Measurements from ENCODE around the gene PLCB2. TPM values are rescaled to one million over a fixed set of nuclear protein-coding genes. Genes with fewer than 3 reads are reported as not detected.

The PLCB2 gene
- total RNA-seq, 2 donors from 2014 or later = 5.7 to 9.5 TPM

DNA sequence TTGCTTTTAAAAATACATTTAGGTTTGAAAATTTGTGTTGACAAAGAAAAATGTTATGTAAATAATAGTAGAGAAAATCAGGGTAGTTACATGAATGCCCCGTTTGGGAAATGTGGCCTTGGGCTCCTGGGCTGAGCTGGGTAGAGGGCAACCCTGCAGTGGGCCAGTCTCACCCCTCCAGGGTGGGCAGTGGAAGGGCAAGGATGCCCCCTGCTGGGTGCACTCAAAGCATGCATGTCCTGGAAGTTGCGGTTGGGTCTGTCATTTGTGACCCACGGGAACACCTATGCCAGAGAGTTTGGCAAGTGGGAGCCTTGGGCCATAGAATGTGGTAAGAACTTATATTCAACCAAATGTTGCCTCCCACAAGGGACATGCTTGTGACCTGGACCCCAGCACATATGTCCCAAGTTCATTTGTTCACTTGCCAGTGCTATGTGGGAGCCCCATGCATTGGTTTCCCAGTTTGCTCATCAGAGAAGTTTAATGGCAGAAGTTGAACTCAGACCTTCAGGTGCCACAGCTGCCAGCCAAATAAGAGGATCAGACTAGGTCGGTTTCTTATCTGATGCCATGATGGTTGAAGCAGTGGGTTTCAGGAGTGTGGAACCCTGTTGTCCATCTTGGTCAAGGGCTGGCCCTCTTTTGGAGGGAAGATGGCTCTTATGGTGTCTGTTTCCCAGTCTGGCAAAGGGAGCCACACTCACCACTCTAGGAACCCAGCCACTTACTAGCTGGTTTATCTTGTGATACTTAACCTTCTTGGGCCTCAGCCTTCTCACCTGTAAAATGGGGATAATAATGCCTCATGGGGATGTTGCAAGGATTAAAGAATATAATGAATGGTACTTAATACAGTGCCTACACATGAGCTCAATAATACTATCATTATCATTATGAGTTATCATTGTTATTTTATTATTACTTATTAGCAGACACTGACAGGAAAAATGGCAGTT lies 2.5 kb upstream of the PLCB2 start:
- Histone ChIP-seq H3K9me3 (no peaks in the 10 kb centered on the region), H3K27me3 (no peaks in the 10 kb centered on the region), H3K36me3 (no peaks in the 10 kb centered on the region), H3K27ac (no peak overlapping the region), H3K9ac (ENCODE audit: low read depth in 2 of 2, low read length in 2 of 2) (no peak overlapping the region), H3K4me3 (no peak overlapping the region), H3K4me1 (no peaks in the 10 kb centered on the region)
- intact Hi-C loops (cut with DNase I) = loop anchor here (5.0 kb wide), 1 partner anchor 33 kb away; no protein-coding TSS in a partner anchor
- DNase-seq = peak; percentile 64
- TF ChIP-seq, protein P1, sequence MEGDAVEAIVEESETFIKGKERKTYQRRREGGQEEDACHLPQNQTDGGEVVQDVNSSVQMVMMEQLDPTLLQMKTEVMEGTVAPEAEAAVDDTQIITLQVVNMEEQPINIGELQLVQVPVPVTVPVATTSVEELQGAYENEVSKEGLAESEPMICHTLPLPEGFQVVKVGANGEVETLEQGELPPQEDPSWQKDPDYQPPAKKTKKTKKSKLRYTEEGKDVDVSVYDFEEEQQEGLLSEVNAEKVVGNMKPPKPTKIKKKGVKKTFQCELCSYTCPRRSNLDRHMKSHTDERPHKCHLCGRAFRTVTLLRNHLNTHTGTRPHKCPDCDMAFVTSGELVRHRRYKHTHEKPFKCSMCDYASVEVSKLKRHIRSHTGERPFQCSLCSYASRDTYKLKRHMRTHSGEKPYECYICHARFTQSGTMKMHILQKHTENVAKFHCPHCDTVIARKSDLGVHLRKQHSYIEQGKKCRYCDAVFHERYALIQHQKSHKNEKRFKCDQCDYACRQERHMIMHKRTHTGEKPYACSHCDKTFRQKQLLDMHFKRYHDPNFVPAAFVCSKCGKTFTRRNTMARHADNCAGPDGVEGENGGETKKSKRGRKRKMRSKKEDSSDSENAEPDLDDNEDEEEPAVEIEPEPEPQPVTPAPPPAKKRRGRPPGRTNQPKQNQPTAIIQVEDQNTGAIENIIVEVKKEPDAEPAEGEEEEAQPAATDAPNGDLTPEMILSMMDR (IDR thresholded peaks at IDR 0.05) = peak; percentile 68

DNA sequence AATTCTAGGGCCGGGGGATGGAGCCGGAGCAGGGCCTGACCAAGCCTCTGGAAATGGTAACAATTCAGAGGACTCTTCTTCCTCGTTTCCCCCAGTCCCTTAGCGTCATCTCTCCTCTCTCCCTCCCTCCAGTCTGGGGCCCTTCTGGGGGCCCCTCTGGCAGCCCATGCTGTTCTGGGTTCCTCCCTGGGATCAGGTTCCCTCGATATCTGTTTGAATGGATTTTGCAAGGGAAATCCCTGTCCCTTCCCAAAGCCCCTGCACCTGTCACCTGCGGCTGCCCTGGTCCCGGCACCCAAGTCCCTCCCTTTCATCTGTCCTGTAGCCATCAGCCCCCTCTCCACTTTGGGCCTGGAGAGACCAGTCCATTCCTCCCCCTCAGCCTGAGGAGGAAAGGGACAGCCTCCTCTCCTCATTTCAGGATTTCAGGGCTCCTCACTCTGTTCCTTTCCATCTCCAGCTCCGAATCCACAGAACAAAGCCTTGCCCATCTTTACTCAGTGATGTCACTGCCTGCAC lies 1.7 kb upstream of the PLCB2 start:
- DNase-seq = no peak
- TF ChIP-seq, protein P1 (IDR thresholded peaks at IDR 0.05) = no peak
- no peaks in the 10 kb centered on the region for H3K9me3 ChIP-seq
- intact Hi-C loops (cut with DNase I) = no loop called here
- no peak overlapping the region for H3K4me3 ChIP-seq
- H3K36me3 ChIP-seq = no peaks in the 10 kb centered on the region
- no peak overlapping the region for H3K27ac ChIP-seq
- H3K4me1 ChIP-seq = no peaks in the 10 kb centered on the region
- H3K27me3 ChIP-seq = no peaks in the 10 kb centered on the region
- no peak overlapping the region for H3K9ac ChIP-seq (ENCODE audit: low read depth in 2 of 2, low read length in 2 of 2)

DNA sequence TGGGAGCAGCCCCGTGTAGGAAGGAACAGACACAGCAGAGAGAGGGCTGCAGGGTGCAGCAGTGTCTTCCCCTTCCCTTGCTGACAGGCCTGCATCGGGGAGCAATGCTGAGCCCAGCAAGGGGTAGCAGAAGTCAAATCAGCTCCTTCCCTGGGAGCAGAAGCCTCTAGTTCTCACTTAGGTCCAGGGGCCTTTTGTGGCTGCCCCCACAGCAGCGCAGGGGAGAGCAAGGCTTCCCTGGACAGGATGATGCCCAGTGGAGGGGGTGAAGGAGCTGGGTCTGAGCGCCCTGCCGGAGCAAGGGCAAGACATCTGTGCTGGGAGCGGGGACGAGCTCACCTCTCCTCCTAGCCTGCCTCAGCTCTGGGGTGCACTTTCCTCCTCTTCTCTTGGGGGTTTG lies 827 bp downstream of the PLCB2 start:
- Histone ChIP-seq H3K4me3 (peak overlapping the region; percentile 27), H3K9ac (ENCODE audit: low read depth in 2 of 2, low read length in 2 of 2) (peak overlapping the region; percentile 37 to 61), H3K9me3 (no peaks in the 10 kb centered on the region), H3K36me3 (no peaks in the 10 kb centered on the region), H3K4me1 (no peaks in the 10 kb centered on the region), H3K27me3 (no peaks in the 10 kb centered on the region), H3K27ac (peak overlapping the region; percentile 69)
- intact Hi-C loops (cut with DNase I) = no loop called here
- TF ChIP-seq, protein P1 (IDR thresholded peaks at IDR 0.05) = no peak
- no peak for DNase-seq

DNA sequence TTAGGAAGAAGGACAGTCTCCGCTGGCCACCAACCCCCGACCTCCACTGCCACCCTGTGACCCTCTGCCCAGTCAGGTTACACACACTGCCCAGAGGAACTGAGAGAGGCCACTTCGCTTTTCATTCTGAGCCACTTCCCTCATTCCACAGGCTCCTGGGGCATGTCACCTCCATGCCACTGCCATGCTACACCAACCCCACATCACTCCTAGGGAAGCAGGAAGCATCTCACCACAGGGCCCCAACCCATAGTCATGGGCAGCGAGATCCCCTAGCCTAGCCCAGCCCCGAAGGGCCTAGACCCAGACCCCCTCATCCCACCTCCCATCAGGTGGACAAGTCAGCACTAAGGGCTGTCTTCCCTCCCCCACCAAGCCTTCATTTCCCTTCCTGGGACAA lies 1.4 kb downstream of the PLCB2 start:
- Histone ChIP-seq H3K27me3 (no peaks in the 10 kb centered on the region), H3K36me3 (no peaks in the 10 kb centered on the region), H3K9ac (ENCODE audit: low read depth in 2 of 2, low read length in 2 of 2) (peak overlapping the region in 1 of 2 donors; percentile 31), H3K4me3 (peak overlapping the region; percentile 27), H3K9me3 (no peaks in the 10 kb centered on the region), H3K4me1 (no peaks in the 10 kb centered on the region), H3K27ac (no peak overlapping the region)
- intact Hi-C loops (cut with DNase I) = no loop called here
- DNase-seq = no peak
- TF ChIP-seq, protein P1 (IDR thresholded peaks at IDR 0.05) = no peak

DNA sequence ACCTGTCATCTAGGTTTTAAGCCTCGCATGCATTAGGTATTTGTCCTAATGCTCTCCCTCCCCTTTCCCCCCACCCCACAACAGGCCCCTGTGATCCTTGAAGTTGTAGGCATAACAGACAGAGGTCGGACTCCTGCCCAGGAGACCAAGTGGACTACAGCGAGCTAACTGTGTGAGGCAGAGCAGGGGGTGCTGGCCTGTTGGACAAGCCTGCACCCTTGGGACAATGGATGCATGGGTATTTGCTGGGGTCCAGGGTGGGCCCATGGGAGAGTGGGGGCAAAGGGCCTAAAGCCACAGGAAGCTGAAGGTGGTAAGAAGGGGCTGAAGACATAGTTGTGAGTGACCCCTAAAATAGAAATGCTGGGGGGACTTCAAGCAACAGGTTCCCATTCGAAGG lies 2.5 kb downstream of the PLCB2 start:
- Histone ChIP-seq H3K4me1 (no peaks in the 10 kb centered on the region), H3K9ac (ENCODE audit: low read depth in 2 of 2, low read length in 2 of 2) (no peak overlapping the region), H3K4me3 (no peak overlapping the region), H3K36me3 (no peaks in the 10 kb centered on the region), H3K27ac (no peak overlapping the region), H3K27me3 (no peaks in the 10 kb centered on the region), H3K9me3 (no peaks in the 10 kb centered on the region)
- intact Hi-C loops (cut with DNase I) = no loop called here
- DNase-seq = no peak
- TF ChIP-seq, protein P1 (IDR thresholded peaks at IDR 0.05) = no peak
